Activated naive CD4-positive, alpha-beta T cell treated with anti-CD3 and anti-CD28 coated beads, Interleukin-2, amount 50 U/mL, for 24 hours (primary cell): ENCODE results near the gene CDK9.

Experiments
- H3K27ac Mint-ChIP-seq: one replicate; pipeline ENCODE4 v1.8.0; 2021; ENCODE audit warnings: mild to moderate bottlenecking, mixed read lengths
- H3K27me3 Mint-ChIP-seq: one replicate; pipeline ENCODE4 v1.8.0; 2021; ENCODE audit warnings: mixed read lengths
- H3K36me3 Mint-ChIP-seq: one replicate; pipeline ENCODE4 v1.8.0; 2021; ENCODE audit warnings: mixed read lengths
- H3K4me1 Mint-ChIP-seq: one replicate; pipeline ENCODE4 v1.8.0; 2021; ENCODE audit warnings: mixed read lengths
- H3K4me3 Mint-ChIP-seq: one replicate; pipeline ENCODE4 v1.8.0; 2021; ENCODE audit warnings: mild to moderate bottlenecking, mixed read lengths
- H3K9me3 Mint-ChIP-seq: one replicate; pipeline ENCODE4 v1.8.0; 2021; ENCODE audit warnings: mixed read lengths

The CDK9 gene

GRCh38 chr9:127785933-127786772 is at the start of gene CDK9:
TSS of gene CDK9 (plus strand) at chr9:127786034. CDS start at chr9:127786149, 115 bp downstream.
- peaks cover 68% of the 10 kb centered on the region for H3K4me1 Mint-ChIP-seq
- no peaks in the 10 kb centered on the region for H3K9me3 Mint-ChIP-seq
- no peaks in the 10 kb centered on the region for H3K27me3 Mint-ChIP-seq
- peak within 1 kb of the TSS; percentile 93 for H3K4me3 Mint-ChIP-seq
- peak within 1 kb of the TSS; percentile 85 for H3K27ac Mint-ChIP-seq
- H3K36me3 Mint-ChIP-seq, result peaks cover 14% of the 10 kb centered on the region

- H3K4me1 Mint-ChIP-seq, result peaks cover 11% of the 10 kb centered on the region
- no peak overlapping the region for H3K27ac Mint-ChIP-seq
- H3K27me3 Mint-ChIP-seq, result no peaks in the 10 kb centered on the region
- H3K9me3 Mint-ChIP-seq, result no peaks in the 10 kb centered on the region
- no peak overlapping the region for H3K4me3 Mint-ChIP-seq
- H3K36me3 Mint-ChIP-seq, result peaks cover 1% of the 10 kb centered on the region
These were observed 47.2 kb upstream of the CDK9 start for GRCh38 chr9:127738666-127739065.

- Mint-ChIP-seq H3K4me1 (peaks cover 5% of the 10 kb centered on the region), H3K4me3 (no peak overlapping the region), H3K9me3 (no peaks in the 10 kb centered on the region), H3K27ac (no peak overlapping the region), H3K27me3 (no peaks in the 10 kb centered on the region), H3K36me3 (peaks cover 1% of the 10 kb centered on the region)
These were observed 46.1 kb upstream of the CDK9 start for GRCh38 chr9:127739614-127740330.

DNA sequence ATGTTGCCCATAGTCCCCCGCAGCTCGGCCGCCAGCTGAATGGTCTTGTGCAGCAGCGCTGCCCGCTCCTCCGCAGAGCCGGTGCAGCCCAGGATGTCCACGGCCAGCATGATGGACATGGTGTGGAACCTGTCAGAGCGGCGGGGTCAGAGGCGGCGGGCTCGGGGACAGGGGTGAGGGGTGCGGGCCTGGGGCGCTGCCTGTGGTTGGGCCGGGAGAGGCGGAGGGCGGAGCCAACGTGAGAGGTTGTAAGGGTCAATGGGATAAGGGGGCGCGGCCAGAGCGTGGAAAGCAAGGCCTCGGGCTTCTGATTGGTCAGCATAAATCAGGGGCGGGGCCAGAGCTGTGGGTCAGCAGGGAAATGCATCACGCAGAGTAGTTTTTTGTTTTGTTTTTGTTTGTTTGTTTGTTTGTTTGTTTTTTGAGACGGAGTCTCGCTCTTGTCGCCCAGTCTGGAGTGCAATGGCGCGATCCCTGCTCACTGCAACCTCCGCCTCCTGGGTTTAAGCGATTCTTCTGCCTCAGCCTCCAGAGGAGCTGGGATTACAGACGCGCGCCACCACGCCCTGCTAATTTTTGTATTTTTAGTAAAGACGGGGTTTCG is 43.9 kb upstream of the CDK9 start:
- H3K4me1 Mint-ChIP-seq, result peaks cover 4% of the 10 kb centered on the region

GRCh38 chr9:127742435-127743088 is 43.3 kb upstream of the CDK9 start:
- Mint-ChIP-seq H3K36me3 (peaks cover 1% of the 10 kb centered on the region), H3K9me3 (no peaks in the 10 kb centered on the region), H3K27ac (no peak overlapping the region), H3K4me1 (peaks cover 8% of the 10 kb centered on the region), H3K4me3 (no peak overlapping the region), H3K27me3 (no peaks in the 10 kb centered on the region)

More for the DNA sequence above, 43.9 kb upstream of the CDK9 start:
- H3K4me3 Mint-ChIP-seq, result no peak overlapping the region
- no peaks in the 10 kb centered on the region for H3K27me3 Mint-ChIP-seq
- peaks cover 1% of the 10 kb centered on the region for H3K36me3 Mint-ChIP-seq
- no peaks in the 10 kb centered on the region for H3K9me3 Mint-ChIP-seq
- H3K27ac Mint-ChIP-seq, result no peak overlapping the region

DNA sequence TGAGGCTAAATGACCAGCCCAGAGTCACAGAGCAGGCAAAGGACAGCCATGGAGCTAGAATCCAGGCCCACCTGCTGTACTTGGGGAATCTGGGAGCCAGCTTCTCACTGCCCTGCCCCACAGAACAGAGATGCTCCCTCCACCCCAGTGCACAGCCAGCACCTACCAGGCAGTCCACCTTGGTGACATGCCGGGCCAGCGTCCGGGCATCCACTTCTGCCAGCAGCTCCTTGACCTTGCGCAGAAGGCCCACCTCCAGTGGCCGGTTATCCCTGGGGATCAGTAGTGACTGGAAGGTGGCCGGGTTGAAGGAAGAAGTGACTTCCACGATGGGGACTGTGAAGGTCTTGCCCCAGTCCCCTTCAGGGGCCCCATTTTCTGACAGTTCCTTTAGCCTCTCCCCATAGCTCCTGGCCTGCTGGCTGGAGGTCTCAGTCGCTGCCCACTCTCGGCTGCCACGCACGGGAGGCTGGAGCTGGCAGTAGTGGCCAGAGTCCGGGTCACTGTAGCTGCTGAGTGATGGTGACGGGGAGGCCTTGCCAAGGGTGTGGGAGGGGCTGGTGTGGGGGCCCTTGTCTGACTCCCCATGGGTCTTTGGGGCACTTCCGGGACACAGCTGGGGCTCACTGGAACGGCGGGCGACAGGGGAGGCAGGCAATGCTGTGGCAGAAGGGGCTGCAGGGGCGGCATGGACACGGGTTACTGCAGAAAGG is 41.3 kb upstream of the CDK9 start:
- Mint-ChIP-seq H3K27ac (no peak overlapping the region), H3K4me3 (no peak overlapping the region), H3K9me3 (no peaks in the 10 kb centered on the region), H3K27me3 (no peaks in the 10 kb centered on the region), H3K4me1 (peaks cover 12% of the 10 kb centered on the region), H3K36me3 (peaks cover 1% of the 10 kb centered on the region)

DNA sequence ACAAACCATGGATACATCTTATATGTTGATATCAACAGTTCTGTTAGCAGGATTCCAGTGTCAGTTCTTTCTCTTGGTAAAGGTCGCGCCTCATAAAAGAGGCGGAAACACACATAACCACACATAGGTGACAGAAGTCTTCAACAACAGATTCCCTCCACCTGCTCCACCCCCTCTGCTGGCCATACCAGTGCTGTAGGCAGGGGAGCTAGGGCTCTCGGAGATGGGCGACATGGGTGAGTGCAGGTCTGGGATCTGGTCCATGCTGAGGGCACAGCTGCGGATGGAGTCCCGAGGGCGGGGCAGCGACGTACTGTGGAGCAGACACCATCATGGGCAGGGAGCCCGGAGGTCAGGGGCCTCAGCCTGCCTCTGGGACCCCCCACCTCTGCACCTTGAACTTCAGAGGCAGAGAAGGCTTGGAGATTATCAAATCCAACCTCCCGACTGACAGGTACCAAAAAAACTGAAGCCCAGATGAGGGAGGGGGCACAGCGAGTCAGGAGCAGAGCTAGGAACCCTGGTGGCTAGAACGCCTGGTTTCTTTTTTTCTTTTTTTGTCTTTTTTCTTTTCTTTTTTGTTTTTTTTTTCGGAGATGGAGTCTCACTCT is 38.8 kb upstream of the CDK9 start:
- H3K27ac Mint-ChIP-seq, result no peak overlapping the region
- peaks cover 17% of the 10 kb centered on the region for H3K4me1 Mint-ChIP-seq
- no peaks in the 10 kb centered on the region for H3K36me3 Mint-ChIP-seq
- H3K27me3 Mint-ChIP-seq, result no peaks in the 10 kb centered on the region
- no peaks in the 10 kb centered on the region for H3K9me3 Mint-ChIP-seq
- H3K4me3 Mint-ChIP-seq, result peak overlapping the region; percentile 47

DNA sequence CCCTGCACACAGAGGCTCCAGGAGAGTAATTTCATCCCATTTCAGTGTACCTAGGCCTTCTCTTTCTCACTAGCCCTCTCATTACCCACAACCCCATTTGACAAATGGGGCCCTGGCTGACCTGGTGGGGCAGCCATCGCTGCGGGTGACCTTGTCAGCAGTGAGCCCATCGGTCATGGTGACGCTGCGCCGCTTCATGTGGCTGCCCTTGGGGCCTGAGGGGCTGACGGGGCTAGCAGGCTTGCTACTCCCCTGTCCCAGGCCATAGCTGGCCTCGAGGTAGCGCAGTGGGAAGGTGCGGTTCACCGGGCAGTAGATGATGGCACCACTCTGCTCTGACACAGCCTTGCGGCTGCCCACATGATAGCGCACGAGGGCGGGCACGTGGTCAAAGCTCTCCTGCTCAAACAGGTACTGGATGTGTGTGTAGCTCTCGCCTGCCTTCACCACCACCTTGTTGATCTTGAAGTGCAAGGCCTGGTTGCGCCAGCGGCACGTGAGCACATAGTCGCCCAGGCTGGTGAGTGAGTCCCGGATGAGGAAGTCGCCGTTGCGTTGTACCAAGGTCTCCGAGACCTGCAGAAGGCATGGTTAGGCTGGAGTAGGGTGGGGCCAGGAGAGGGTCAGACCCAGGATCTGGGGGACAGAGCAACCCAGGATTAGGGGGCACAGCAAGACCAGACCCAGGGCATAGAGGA is 36.6 kb upstream of the CDK9 start:
- Mint-ChIP-seq H3K4me3 (no peak overlapping the region), H3K4me1 (peaks cover 25% of the 10 kb centered on the region), H3K9me3 (no peaks in the 10 kb centered on the region), H3K27me3 (no peaks in the 10 kb centered on the region), H3K36me3 (no peaks in the 10 kb centered on the region), H3K27ac (no peak overlapping the region)

- Mint-ChIP-seq H3K9me3 (no peaks in the 10 kb centered on the region), H3K36me3 (no peaks in the 10 kb centered on the region), H3K27me3 (no peaks in the 10 kb centered on the region), H3K4me3 (no peak overlapping the region), H3K27ac (peak overlapping the region; percentile 27), H3K4me1 (peaks cover 25% of the 10 kb centered on the region)
These were observed 34.4 kb upstream of the CDK9 start for GRCh38 chr9:127751269-127752054.

DNA sequence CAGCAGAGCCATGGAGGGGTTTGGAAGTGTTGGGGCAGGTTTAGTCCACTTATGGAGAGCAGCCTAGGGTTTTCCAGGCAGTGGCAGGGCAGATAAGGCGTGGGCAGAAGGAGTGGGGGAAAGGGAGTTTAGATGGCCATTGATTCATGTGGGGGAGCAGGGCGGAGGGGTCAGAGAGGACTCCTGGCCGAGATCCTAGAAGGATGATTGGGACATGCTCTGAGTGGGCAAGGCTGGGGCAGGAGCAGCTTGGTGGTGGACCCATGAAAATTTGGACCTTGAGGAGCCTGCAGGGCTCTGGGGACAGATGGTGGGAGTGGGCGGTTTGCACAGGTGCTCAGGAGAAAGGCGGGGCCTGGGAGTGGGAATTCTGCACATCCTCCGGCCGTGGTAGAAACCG is 32.7 kb upstream of the CDK9 start:
- H3K4me3 Mint-ChIP-seq, result no peak overlapping the region
- H3K27me3 Mint-ChIP-seq, result no peaks in the 10 kb centered on the region
- peaks cover 13% of the 10 kb centered on the region for H3K4me1 Mint-ChIP-seq
- no peak overlapping the region for H3K27ac Mint-ChIP-seq
- no peaks in the 10 kb centered on the region for H3K36me3 Mint-ChIP-seq
- H3K9me3 Mint-ChIP-seq, result no peaks in the 10 kb centered on the region

DNA sequence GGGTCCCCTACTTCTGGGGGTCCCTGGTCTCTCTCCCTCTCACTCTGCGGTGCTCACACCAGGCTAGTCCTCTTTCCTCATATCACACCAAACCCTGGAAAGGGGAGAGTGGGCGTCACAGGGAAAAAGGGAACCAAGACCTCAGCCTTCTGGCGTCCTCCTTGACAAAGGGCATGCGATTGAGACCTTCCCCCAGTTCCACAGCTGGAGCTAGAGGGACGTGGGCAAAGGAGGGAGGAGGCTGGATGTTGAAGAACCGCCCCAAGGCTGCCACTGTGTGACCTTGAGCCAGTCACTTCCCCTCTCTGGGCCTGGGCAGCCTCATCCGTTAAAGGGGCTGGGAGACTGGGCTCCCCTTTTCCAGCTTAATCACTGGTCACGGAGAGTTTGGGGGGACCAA is 32.2 kb upstream of the CDK9 start:
- no peak overlapping the region for H3K27ac Mint-ChIP-seq
- no peaks in the 10 kb centered on the region for H3K27me3 Mint-ChIP-seq
- H3K36me3 Mint-ChIP-seq, result peaks cover under 1% of the 10 kb centered on the region
- H3K9me3 Mint-ChIP-seq, result no peaks in the 10 kb centered on the region
- H3K4me3 Mint-ChIP-seq, result no peak overlapping the region
- peaks cover 16% of the 10 kb centered on the region for H3K4me1 Mint-ChIP-seq

DNA sequence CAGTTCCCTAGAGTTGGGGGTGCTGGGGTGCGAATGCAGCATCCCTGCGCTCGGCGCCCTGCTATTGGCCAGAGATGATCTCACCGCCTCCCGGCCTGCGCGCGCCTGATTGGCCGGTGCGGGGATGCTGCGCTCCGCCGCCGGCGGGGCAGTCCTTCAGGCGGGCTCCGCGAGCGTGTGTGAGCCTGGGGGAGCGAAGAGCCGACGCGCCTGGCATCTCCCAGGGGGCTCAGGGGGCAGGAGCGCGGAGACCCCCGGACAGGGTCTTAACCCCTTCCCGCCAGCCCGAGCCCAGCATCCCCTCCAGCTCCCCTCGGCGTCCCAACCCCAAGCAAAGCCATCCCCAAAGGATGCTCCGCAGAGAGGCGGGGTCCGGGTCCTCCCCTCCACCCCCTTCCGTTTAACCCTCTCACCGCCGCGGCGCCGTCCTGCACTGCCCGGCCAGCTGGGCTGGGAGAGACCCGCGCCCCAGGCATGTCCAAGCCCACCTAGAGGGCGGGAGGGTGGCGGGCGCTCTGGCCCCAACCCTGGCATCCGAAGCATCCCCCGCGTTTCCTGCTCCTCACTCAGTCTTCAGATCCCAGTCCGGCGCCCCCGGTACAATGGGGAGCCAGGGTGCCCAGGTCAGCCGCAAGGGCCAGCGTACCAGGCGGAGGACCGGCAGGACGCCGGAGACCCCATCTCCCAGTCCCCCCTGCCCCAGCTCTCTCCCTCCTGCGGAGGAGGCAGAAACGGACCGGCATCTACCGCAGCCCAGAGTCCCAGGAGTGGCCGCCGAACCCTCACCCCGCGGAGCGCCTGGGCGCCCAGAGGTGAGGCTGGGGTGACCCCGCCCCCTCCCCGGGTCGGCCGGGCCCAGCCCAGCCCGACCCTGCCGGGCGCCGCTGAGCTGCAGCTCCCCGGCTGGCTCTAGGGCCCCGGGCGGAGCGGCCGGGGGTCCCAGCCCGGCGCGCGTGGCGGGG is 31.5 kb upstream of the CDK9 start:
- Mint-ChIP-seq H3K9me3 (no peaks in the 10 kb centered on the region), H3K4me1 (peaks cover 19% of the 10 kb centered on the region), H3K27me3 (no peaks in the 10 kb centered on the region), H3K27ac (no peak overlapping the region), H3K4me3 (no peak overlapping the region), H3K36me3 (peaks cover 2% of the 10 kb centered on the region)
